Measurements from ENCODE around the gene FOSL1. TPM values are rescaled to one million over a fixed set of nuclear protein-coding genes. Genes with fewer than 3 reads are reported as not detected.

FOSL1 gene
- total RNA-seq, 1 experiment from 2014 or later = 18.0 TPM

DNA sequence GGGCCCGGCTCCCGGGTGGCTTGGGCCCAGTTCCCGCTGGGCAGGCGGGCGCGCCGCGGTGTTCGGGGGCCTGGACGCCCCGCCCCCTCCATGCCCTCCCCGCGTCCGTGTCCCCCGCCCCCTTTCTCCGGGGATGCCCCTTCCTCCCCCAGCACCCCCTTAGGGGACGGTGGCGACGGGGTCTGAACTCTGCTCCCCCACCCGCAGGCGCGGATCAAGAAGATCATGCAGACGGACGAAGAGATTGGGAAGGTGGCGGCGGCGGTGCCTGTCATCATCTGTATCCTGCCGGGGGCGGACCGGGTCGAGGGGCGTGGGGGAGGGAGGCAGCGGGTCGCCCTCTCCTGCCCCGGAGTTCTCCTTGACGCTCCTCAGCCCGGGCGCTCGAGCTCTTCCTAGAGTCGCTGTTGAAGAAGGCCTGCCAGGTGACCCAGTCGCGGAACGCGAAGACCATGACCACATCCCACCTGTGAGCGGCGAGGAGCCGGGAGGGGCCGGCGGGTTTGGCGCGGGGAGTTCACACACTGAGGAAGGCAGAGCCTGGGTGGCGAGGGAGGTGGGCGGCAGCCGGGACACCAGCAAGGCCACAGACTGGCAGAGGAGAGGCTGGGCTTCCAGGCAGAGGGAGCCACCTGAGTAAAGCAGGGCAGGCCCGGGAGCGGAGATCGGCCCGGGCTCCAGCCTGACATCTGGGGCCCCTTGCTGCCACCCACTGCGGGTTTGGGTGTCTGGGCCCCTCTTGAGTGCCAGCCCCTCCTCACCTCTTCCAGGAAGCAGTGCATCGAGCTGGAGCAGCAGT, 19.6 kb upstream of the FOSL1 start:
- DNase-seq (ENCODE audit: low spot score) = no peak

DNA sequence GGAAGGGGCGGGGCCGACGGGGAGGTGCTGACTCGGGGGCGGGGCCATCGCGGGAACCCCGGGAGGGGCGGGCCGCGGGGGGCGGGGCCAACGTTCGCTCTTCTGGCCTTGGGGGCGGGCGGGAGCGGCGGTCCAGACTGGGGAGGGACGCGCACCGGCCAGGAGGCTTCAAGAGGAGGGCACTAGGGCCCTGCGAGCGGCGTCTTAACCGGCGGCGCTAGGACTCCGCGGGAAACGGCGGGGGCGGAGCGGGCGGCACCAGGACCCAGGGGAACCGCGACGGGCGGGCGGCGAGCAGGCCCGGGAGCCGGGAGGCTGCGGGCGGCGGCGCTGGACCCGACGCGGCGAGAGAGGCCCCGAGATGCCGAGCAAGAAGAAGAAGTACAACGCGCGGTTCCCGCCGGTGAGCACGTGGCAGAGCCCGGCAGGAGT, 19.0 kb upstream of the FOSL1 start, which contains the start of gene DRAP1:
DRAP1 (plus strand) TSS at position 286 of the 432 bp plus-strand sequence; CDS start at position 362, 76 bp downstream.
- peak; percentile 95 for DNase-seq (ENCODE audit: low spot score)

- DNase-seq (ENCODE audit: low spot score) = no peak
These were observed 18.3 kb upstream of the FOSL1 start, which contains the start of gene C11orf68 for GRCh38 chr11:65918211-65919140. Gene C11orf68, minus strand, starts transcription at chr11:65919062. Its CDS starts 31 bp downstream, at chr11:65919031.

GRCh38 chr11:65917434-65918210, 17.4 kb upstream of the FOSL1 start:
- no peak for DNase-seq (ENCODE audit: low spot score)

- DNase-seq (ENCODE audit: low spot score) = no peak
These were observed 16.9 kb upstream of the FOSL1 start for GRCh38 chr11:65917077-65917433.

- DNase-seq (ENCODE audit: low spot score) = no peak
These were observed 16.2 kb upstream of the FOSL1 start for GRCh38 chr11:65916391-65916790.

- peak; percentile 96 for DNase-seq (ENCODE audit: low spot score)
These were observed 15.6 kb upstream of the FOSL1 start for GRCh38 chr11:65915821-65916251.

GRCh38 chr11:65915101-65915820, 15.1 kb upstream of the FOSL1 start:
- no peak for DNase-seq (ENCODE audit: low spot score)

- DNase-seq (ENCODE audit: low spot score) = no peak
These were observed 12.7 kb upstream of the FOSL1 start for GRCh38 chr11:65912845-65913244.

GRCh38 chr11:65911682-65912568, 11.7 kb upstream of the FOSL1 start:
- peak; percentile 91 for DNase-seq (ENCODE audit: low spot score)

DNA sequence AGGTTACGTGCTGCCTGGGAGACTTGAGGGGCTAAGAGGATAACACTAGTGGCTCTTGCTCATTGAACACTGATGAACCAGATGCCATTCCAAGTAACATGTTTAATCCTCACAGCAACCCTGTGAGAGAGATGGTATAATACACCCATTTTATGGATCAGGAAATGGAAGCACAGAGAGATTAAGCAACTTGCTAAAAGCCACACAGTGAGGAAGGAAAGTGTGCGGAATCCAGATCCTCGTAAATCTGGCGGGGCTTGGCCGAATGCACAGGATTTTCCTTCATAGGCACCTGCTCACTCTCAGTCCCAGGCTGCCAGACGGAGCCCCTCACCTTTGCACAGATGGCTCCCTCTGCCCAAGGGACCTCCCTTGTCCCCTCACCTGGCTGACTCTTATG, 7.7 kb upstream of the FOSL1 start:
- DNase-seq (ENCODE audit: low spot score) = no peak

DNA sequence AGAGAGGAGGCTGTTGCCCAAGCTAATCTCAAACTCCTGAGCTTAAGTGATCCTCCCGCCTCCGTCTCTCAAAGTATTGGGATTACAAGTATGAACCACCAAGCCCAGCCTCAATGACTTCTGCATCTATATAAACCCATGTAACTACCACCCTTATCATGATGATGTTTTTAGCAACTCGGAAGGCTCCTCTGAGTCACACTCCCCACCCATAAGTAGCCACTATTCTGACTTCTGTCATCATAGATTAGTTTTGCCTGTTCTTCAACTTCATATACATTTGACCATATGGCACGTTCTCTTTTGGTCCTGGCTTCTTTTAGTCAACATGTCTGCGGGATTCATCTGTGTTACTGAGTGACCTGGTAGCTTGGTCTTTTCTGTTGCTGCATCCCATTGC, 6.4 kb upstream of the FOSL1 start:
- DNase-seq (ENCODE audit: low spot score) = no peak

GRCh38 chr11:65903715-65904114, 3.5 kb upstream of the FOSL1 start:
- no peak for DNase-seq (ENCODE audit: low spot score)

DNA sequence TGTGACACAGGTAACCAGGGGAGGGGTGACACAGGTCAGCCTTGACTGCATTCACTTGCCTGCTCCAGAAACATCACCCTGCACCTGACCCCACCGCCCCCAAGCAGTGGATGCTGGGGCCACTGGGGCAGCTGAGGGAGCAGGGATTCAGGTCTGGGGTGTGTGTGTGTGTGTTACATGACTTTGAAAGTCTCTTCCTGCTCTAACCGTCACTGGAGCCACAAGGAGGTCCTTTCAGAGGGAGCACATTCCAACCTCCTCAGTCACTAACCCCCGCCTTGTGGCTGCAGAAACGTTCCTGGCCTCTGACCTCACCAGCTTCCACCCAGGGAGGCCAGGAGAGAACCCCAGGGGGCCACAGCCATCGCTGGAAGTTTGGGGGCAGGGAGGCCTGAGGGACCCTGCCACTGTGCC, 2.9 kb upstream of the FOSL1 start:
- peak; percentile 90 for DNase-seq (ENCODE audit: low spot score)

GRCh38 chr11:65900899-65901180, 652 bp upstream of the FOSL1 start:
- DNase-seq (ENCODE audit: low spot score) = no peak

DNA sequence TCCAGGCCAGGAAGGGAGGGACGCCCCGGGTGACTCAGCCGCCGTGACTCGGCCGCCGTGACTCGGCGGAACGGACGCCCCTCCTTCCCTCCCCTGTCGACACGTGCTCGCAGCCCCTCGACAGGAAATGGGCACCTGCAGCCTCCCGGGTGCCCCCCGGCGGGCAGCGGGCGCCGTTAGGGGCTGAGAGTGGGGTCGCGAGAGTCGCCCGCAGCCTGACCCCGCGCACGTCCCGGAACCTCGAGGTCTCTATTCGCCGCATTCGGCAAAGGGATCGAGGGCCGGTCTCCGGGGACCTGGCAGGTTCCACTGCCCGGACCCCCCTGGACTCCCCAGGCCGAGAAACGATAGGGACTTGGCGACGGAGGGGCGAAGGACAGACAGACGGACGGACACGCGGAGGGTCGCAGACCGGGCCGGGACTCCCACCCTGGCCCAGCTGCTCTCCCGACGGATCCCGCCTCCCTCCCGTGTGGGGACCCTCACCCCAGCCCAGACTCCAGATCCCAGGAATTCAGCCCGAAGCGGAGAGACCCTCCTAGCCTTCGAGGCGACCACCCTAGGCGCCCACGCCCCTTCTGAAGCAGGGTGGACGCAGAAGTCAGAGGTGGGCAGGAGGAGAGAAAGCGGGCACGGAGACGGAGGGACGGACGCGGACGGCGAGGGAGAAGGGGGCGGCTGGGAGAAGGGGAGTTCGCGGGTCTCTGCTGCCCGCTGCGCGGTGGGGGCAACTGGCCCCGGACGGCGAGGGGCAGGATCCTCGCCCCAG, 648 bp downstream of the FOSL1 start:
- peak; percentile 65 for DNase-seq (ENCODE audit: low spot score)

DNA sequence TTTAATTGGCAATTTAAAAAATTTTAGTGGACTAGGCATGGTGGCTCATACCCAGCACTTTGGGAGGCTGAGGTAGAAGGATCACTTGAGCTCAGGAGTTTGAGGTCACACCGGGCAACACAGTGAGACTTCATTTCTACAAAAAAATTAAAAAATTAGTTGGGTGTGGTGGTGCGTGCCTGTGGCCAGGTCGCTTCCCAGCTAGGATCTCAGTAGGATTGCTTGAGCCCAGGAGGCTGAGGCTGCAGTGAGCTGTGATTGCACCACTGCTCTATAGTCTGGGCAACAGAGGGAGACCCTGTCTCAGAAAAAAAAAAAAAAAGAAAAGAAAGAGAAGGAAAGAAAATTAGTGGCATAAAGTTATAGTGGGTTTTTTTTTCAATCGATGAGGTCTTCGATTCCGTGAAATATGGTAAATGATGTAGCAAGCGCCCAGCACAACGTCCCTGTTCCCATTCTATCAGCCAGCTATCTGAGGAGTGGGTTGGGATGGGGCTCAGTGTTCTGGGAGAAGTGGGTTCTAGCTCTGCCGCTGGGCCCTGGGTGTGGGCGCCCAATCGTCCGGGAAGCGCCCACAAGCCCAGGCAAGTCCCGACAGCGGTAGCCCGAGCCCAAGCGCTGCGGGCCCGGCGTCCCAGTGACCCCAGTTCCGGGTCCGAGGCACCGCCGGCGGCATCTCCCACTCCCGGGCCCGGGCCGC, 1.4 kb downstream of the FOSL1 start:
- DNase-seq (ENCODE audit: low spot score) = no peak

DNA sequence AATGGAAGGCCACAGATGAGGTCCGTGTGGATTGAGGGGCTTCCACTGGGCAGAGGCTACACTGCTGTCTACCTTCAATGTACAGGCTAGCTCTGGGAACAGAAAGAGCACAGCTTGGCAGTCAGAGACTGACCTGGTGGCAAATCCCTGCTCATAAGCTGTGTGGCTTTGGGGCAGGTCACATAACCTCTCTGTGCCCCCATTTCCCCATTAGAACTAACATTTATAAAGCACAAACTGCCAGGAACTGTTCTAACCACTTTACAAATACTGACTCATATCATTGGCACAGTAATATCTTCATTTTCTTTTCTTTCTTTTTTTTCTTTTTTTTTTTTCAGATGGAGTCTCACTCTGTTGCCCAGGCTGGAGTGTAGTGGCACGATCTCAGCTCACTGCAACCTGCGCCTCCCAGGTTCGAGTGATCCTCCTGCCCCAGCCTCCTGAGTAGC, 3.1 kb downstream of the FOSL1 start:
- no peak for DNase-seq (ENCODE audit: low spot score)
